ENCODE data around the gene TBC1D2. TPM values are rescaled to one million over a fixed set of nuclear protein-coding genes. Genes with fewer than 3 reads are reported as not detected.

The TBC1D2 gene
- total RNA-seq, 1 donor from 2014 or later = 23.7 TPM

DNA sequence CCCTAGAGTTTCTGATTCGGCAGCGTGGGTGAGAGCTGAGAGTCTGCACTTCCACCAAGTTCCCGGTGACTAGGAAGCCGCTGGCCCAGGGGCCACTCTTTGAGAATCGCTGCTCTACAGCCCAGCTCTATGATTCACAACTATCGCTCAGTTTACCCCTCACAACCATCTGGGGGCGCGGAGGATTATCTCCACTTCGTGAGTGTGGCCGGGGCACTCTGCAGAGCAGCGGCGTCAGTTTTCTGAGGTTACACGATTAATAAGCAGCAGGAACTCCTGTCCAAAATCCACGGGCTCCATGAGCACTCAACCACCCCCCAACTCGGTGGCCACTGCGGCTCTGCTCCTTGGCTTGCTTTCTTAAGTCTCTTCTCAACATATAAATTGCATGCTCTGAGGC is 82.3 kb downstream of the TBC1D2 start:
- H3K27ac Mint-ChIP-seq (ENCODE audit: unreplicated experiment) = no peak overlapping the region
- no peaks in the 10 kb centered on the region for H3K27me3 Mint-ChIP-seq (ENCODE audit: unreplicated experiment)
- no peak overlapping the region for H3K4me3 Mint-ChIP-seq (ENCODE audit: unreplicated experiment)
- no peaks in the 10 kb centered on the region for H3K9me3 Mint-ChIP-seq (ENCODE audit: unreplicated experiment)
- TF ChIP-seq, protein P1, sequence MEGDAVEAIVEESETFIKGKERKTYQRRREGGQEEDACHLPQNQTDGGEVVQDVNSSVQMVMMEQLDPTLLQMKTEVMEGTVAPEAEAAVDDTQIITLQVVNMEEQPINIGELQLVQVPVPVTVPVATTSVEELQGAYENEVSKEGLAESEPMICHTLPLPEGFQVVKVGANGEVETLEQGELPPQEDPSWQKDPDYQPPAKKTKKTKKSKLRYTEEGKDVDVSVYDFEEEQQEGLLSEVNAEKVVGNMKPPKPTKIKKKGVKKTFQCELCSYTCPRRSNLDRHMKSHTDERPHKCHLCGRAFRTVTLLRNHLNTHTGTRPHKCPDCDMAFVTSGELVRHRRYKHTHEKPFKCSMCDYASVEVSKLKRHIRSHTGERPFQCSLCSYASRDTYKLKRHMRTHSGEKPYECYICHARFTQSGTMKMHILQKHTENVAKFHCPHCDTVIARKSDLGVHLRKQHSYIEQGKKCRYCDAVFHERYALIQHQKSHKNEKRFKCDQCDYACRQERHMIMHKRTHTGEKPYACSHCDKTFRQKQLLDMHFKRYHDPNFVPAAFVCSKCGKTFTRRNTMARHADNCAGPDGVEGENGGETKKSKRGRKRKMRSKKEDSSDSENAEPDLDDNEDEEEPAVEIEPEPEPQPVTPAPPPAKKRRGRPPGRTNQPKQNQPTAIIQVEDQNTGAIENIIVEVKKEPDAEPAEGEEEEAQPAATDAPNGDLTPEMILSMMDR (IDR thresholded peaks at IDR 0.05) = no peak
- peaks cover 21% of the 10 kb centered on the region for H3K4me1 Mint-ChIP-seq (ENCODE audit: unreplicated experiment)
- no peak for DNase-seq (ENCODE audit: extremely low spot score, unreplicated experiment)
- H3K36me3 Mint-ChIP-seq (ENCODE audit: unreplicated experiment) = no peaks in the 10 kb centered on the region

GRCh38 chr9:98172604-98173003 is 82.8 kb downstream of the TBC1D2 start:
- H3K36me3 Mint-ChIP-seq (ENCODE audit: unreplicated experiment) = no peaks in the 10 kb centered on the region
- H3K4me1 Mint-ChIP-seq (ENCODE audit: unreplicated experiment) = peaks cover 21% of the 10 kb centered on the region
- TF ChIP-seq, protein P1 (IDR thresholded peaks at IDR 0.05) = no peak
- H3K4me3 Mint-ChIP-seq (ENCODE audit: unreplicated experiment) = no peak overlapping the region
- H3K27ac Mint-ChIP-seq (ENCODE audit: unreplicated experiment) = no peak overlapping the region
- no peaks in the 10 kb centered on the region for H3K27me3 Mint-ChIP-seq (ENCODE audit: unreplicated experiment)
- no peak for DNase-seq (ENCODE audit: extremely low spot score, unreplicated experiment)
- no peaks in the 10 kb centered on the region for H3K9me3 Mint-ChIP-seq (ENCODE audit: unreplicated experiment)

DNA sequence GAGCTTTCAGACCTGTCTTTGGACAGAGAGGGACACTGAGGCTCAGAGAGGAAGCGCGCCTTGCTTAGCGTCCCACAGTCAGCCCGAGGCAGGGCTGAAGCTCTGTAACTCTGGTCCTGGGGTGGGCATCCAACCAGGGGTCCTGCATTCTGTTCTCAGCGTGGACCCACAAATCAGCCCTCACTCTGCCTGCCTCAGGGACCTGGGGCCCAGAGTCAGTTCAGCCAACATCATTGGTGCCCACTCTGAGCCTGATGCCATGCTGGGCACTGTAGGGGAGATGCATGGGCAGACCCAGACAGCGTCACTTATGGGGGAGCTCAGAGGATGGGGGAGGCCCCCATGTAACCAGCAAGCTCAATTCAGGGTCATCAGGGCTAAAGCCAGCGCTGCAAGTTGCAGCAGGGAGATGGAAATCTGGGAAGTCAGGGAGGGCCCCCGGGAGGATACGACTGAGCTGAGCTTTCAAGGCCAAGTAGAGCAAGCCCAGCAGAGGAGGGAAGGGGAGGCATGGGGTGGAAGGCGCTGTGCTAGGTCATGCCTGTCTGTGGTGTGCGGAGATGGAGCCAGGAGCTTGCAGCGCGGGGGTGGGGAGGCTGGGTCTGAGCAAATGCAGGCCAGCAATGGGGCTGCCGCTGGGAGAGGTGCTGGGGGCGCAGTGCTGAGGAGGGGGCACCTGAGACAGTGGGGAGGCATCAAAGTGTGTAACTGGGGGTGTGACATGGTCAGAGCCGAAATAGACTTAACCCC is 84.1 kb downstream of the TBC1D2 start:
- no peaks in the 10 kb centered on the region for H3K27me3 Mint-ChIP-seq (ENCODE audit: unreplicated experiment)
- no peak overlapping the region for H3K27ac Mint-ChIP-seq (ENCODE audit: unreplicated experiment)
- peaks cover 21% of the 10 kb centered on the region for H3K4me1 Mint-ChIP-seq (ENCODE audit: unreplicated experiment)
- H3K4me3 Mint-ChIP-seq (ENCODE audit: unreplicated experiment) = no peak overlapping the region
- TF ChIP-seq, protein P1 (IDR thresholded peaks at IDR 0.05) = no peak
- no peak for DNase-seq (ENCODE audit: extremely low spot score, unreplicated experiment)
- H3K36me3 Mint-ChIP-seq (ENCODE audit: unreplicated experiment) = no peaks in the 10 kb centered on the region
- H3K9me3 Mint-ChIP-seq (ENCODE audit: unreplicated experiment) = no peaks in the 10 kb centered on the region

DNA sequence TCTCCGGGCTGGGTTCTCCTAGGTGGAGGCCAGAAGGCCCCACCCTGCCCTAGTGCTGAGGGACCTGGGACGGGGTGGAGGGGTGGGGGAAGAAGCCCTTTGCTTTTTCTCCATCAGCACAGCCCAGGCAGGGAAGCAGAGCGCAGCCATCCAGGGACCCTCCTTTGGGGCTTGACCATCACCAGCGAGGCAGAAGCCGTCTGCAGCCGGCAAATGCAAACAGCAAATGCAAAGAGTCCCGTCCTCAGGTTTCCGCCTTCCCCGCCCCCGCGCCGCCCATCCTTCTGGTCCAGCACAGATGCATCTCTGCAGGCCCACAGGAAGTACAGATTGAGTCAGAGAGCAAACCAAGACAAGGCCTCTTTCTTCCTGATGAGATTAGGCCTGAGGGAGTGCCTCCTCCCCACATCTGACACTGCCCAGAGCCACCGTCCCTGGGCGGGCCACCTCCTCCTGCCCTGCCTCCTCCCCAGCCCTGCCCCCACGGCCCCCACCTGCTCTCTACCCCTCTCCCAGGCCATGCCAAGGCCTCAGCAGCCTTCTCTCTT is 86.4 kb downstream of the TBC1D2 start:
- H3K4me1 Mint-ChIP-seq (ENCODE audit: unreplicated experiment) = peaks cover 21% of the 10 kb centered on the region
- DNase-seq (ENCODE audit: extremely low spot score, unreplicated experiment) = no peak
- no peak overlapping the region for H3K27ac Mint-ChIP-seq (ENCODE audit: unreplicated experiment)
- TF ChIP-seq, protein P1 (IDR thresholded peaks at IDR 0.05) = no peak
- no peak overlapping the region for H3K4me3 Mint-ChIP-seq (ENCODE audit: unreplicated experiment)
- no peaks in the 10 kb centered on the region for H3K27me3 Mint-ChIP-seq (ENCODE audit: unreplicated experiment)
- no peaks in the 10 kb centered on the region for H3K36me3 Mint-ChIP-seq (ENCODE audit: unreplicated experiment)
- H3K9me3 Mint-ChIP-seq (ENCODE audit: unreplicated experiment) = no peaks in the 10 kb centered on the region

DNA sequence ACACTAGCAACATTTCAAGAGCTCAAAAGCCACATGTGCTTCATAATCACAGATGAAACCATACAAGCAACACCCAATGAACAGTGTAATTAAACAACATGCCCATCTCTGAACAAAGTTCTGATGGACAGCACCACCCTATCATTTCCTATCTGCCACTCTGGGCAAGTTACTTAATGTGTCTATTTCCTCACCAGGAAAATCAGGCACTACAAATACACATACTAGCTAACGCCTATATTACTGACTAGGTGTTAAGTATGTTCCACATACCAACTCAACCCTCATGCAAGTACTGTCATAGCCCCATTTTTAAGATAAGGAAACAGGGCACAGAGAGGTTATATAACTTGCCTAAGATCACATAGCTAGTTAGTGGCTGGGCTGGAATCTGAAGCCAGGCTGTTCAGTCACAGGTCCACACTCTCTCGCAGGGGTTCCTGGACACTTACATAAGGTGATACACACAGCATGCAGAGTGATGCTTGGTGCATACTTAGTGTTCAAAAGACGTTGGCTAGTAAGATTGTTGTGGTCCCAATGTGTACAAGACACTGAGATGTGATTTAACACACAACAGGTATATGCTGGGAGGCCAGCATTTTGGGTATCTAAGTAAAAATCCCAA is 87.2 kb downstream of the TBC1D2 start:
- Mint-ChIP-seq H3K4me1 (ENCODE audit: unreplicated experiment) (peaks cover 21% of the 10 kb centered on the region), H3K27me3 (ENCODE audit: unreplicated experiment) (no peaks in the 10 kb centered on the region), H3K4me3 (ENCODE audit: unreplicated experiment) (no peak overlapping the region), H3K27ac (ENCODE audit: unreplicated experiment) (no peak overlapping the region), H3K36me3 (ENCODE audit: unreplicated experiment) (no peaks in the 10 kb centered on the region), H3K9me3 (ENCODE audit: unreplicated experiment) (no peaks in the 10 kb centered on the region)
- TF ChIP-seq, protein P1 (IDR thresholded peaks at IDR 0.05) = no peak
- no peak for DNase-seq (ENCODE audit: extremely low spot score, unreplicated experiment)
